AG10803 (cell line): Measurements from ENCODE around the gene SLC23A3.
"Not testable (repeated sequence)": the region's sequence is repeated elsewhere in the genome, so short reads cannot be mapped to it uniquely, and the experiment has no call there.

ENCODE experiments used
- DNase-seq: peaks from one replicate; pipeline ENCODE4 v3.0.0; 2010; ENCODE audit warnings: low read depth
- H3K4me3 ChIP-seq: 2 replicates; pipeline ENCODE4 v1.5.1; 2011; ENCODE audit warnings: mild to moderate bottlenecking, low read length, control low read depth
- TF ChIP-seq, protein P1 (sequence below): conservative IDR thresholded peaks from 2 replicates; pipeline ENCODE4 v1.5.1; 2011; ENCODE audit warnings: mild to moderate bottlenecking, low read length, control low read depth, inconsistent platforms

Gene SLC23A3

GRCh38 chr2:219207884-219208740 lies 38.3 kb upstream of the SLC23A3 start:
- DNase-seq, result peak; percentile 45
- peak overlapping the region; percentile 85 for H3K4me3 ChIP-seq
- TF ChIP-seq, protein P1, sequence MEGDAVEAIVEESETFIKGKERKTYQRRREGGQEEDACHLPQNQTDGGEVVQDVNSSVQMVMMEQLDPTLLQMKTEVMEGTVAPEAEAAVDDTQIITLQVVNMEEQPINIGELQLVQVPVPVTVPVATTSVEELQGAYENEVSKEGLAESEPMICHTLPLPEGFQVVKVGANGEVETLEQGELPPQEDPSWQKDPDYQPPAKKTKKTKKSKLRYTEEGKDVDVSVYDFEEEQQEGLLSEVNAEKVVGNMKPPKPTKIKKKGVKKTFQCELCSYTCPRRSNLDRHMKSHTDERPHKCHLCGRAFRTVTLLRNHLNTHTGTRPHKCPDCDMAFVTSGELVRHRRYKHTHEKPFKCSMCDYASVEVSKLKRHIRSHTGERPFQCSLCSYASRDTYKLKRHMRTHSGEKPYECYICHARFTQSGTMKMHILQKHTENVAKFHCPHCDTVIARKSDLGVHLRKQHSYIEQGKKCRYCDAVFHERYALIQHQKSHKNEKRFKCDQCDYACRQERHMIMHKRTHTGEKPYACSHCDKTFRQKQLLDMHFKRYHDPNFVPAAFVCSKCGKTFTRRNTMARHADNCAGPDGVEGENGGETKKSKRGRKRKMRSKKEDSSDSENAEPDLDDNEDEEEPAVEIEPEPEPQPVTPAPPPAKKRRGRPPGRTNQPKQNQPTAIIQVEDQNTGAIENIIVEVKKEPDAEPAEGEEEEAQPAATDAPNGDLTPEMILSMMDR, result no peak

- no peak for DNase-seq
- TF ChIP-seq, protein P1, result no peak
- H3K4me3 ChIP-seq, result peak overlapping the region; percentile 85
These were observed 37.5 kb upstream of the SLC23A3 start for GRCh38 chr2:219207134-219207883.

DNA sequence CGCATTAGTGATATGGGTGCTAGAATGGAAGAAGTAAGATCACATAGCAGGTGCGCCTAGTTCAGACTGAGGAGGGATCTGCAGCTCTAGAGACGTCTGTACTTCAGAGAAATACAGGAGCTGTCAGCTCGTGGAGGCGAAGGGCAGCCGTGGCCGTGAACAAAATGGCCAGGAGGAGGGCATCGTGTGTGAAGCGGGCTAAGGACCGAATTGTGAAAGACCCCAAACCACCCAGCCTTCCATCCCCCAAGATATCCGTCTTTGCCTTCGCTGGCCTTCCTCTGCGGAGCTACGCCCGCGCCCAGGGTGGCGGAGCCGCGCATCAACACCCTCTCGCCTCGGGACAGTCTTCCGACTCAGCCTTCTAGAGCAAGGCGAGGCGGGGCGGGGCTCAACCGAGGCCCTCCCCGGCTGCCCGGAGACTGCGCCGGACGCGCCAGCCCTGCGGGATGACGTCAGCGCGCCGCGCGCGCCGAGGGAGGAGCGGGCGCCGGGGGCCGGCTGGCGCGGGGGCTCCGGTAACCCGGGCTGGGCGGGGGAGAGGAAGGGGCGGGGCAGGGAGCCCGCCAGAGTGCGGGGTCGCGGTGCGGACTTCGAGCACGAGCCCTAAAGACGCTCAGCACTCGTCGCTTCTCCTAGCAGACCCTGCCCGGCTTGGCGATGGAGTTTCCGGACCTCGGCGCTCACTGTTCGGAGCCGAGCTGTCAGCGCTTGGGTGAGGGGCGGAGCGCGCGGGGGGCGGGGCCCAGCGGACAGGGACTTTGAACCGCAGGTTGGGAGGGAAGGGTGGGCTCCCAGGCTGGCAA lies 36.7 kb upstream of the SLC23A3 start, which contains the start of gene ZFAND2B:
Gene ZFAND2B, plus strand, starts transcription at position 455 of the 806 bp plus-strand sequence. Its CDS starts 206 bp downstream, at position 661.
- peak within 1 kb of the TSS; percentile 85 for H3K4me3 ChIP-seq
- peak; percentile 87 for DNase-seq

GRCh38 chr2:219205981-219206327 lies 36.1 kb upstream of the SLC23A3 start:
- H3K4me3 ChIP-seq, result peak overlapping the region; percentile 83
- no peak for DNase-seq
- TF ChIP-seq, protein P1, result no peak

More for the DNA sequence above, 36.7 kb upstream of the SLC23A3 start, which contains the start of gene ZFAND2B:
- TF ChIP-seq, protein P1, result no peak

GRCh38 chr2:219205165-219205538 lies 35.3 kb upstream of the SLC23A3 start:
- no peak for DNase-seq
- no peak overlapping the region for H3K4me3 ChIP-seq
- TF ChIP-seq, protein P1, result no peak

- TF ChIP-seq, protein P1, result no peak
- no peak overlapping the region for H3K4me3 ChIP-seq
These were observed 34.8 kb upstream of the SLC23A3 start for GRCh38 chr2:219204425-219205164.

GRCh38 chr2:219201331-219201730 lies 31.5 kb upstream of the SLC23A3 start:
- DNase-seq, H3K4me3 ChIP-seq: not testable (repeated sequence)

More at GRCh38 chr2:219204425-219205164, 34.8 kb upstream of the SLC23A3 start:
- DNase-seq, result no peak

DNA sequence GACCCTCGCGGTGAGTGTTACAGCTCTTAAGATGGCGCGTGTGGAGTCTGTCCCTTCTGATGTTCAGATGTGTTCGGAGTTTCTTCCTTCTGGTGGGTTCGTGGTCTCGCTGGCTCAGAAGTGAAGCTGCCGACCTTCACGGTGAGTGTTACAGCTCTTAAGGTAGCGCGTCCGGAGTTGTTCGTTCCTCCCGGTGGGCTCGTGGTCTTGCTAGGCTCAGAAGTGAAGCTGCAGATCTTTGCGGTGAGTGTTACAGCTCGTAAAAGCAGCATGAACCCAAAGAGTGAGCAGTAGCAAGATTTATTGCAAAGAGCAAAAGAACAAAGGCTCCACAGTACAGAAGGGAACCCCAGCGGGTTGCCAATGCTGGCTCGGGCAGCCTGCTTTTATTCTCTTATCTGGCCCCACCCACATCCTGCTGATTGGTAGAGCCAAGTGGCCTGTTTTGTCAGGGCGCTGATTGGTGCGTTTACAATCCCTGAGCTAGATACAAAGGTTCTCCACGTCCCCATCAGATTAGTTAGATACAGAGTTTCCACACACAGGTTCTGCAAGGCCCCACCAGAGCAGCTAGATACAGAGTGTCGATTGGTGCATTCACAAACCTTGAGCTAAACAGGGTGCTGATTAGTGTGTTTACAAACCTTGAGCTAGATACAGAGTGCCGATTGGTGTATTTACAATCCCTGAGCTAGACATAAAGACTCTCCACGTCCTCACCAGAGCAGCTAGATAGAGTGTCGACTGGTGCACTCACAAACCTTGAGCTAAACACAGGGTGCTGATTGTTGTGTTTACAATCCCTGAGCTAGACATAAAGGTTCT lies 30.9 kb upstream of the SLC23A3 start:
- not testable (repeated sequence) for H3K4me3 ChIP-seq, DNase-seq
